SK-N-SH (cell line): Measurements from ENCODE around the gene PPM1B. TPM values are rescaled to one million over a fixed set of nuclear protein-coding genes. Genes with fewer than 3 reads are reported as not detected.

Experiments used
- CTCF ChIA-PET: fragments of 300-600, 350-600 bp; formaldehyde crosslinking; extraction: SDS; loops from one replicate; lab custom pipeline; 2021; lab: Yijun Ruan, JAX
- POLR2A ChIA-PET: fragments of 350-600 bp; sonication (Branson Sonifier 250); formaldehyde crosslinking; extraction: SDS; loops from one replicate; lab custom pipeline; 2020; ENCODE audit warnings: antibody characterized with exemption, inconsistent platforms; lab: Yijun Ruan, JAX
- DNase-seq: peaks from one replicate; pipeline ENCODE4 v3.0.0; 2012
- H2AFZ ChIP-seq: fragments of 200-600 bp; sonication (generic); 2 replicates; pipeline ENCODE4 v1.8.1; 2016; ENCODE audit warnings: antibody characterized with exemption, mild to moderate bottlenecking, low read depth
- H3F3A ChIP-seq: fragments of 200-600 bp; sonication (generic); replicated peaks from 2 replicates; pipeline ENCODE3; 2016; ENCODE audit warnings: antibody characterized with exemption, mild to moderate bottlenecking; ENCODE audit not compliant: insufficient read depth
- H3K27ac ChIP-seq, 2 experiments: fragments of 200-500 bp in 1 of 2; fragments of 200-600 bp in 1 of 2; sonication (Bioruptor generic) in 1 of 2; sonication (generic), shearing (Covaris generic) in 1 of 2; 2 replicates each; pipeline versions ENCODE4 v1.5.1 to v1.6.1; 2014 to 2016; ENCODE audit warnings: low read depth in 2 of 2, inconsistent platforms in 1 of 2, low read length in 1 of 2, mild to moderate bottlenecking in 1 of 2, mixed read lengths in 1 of 2
- H3K27me3 ChIP-seq: fragments of 200-600 bp; sonication (generic), shearing (Covaris generic); 2 replicates; pipeline ENCODE4 v1.6.1; 2016; ENCODE audit warnings: mixed run types; ENCODE audit not compliant: insufficient read depth
- H3K36me3 ChIP-seq, 2 experiments: fragments of 200-500 bp in 1 of 2; fragments of 200-600 bp in 1 of 2; sonication (Bioruptor generic) in 1 of 2; sonication (generic) in 1 of 2; replicated peaks in 1 of 2; 2 replicates each; pipeline versions ENCODE3 to v1.5.1; 2014 to 2016; ENCODE audit warnings: low read length in 1 of 2, mild to moderate bottlenecking in 1 of 2; ENCODE audit not compliant: insufficient read depth in 2 of 2, control insufficient read depth in 1 of 2
- H3K4me1 ChIP-seq, 2 experiments: fragments of 200-500 bp in 1 of 2; fragments of 200-600 bp in 1 of 2; sonication (Bioruptor generic) in 1 of 2; sonication (generic), shearing (Covaris generic) in 1 of 2; 2 replicates each; pipeline versions ENCODE4 v1.5.1 to v1.6.1; 2014 to 2016; ENCODE audit warnings: low read depth in 1 of 2, low read length in 1 of 2, mixed run types in 1 of 2; ENCODE audit not compliant: insufficient read depth in 2 of 2, control insufficient read depth in 1 of 2
- H3K4me2 ChIP-seq: fragments of 200-600 bp; sonication (generic), shearing (Covaris generic); 2 replicates; pipeline ENCODE4 v1.6.1; 2017; ENCODE audit warnings: mixed run types
- H3K4me3 ChIP-seq, 2 experiments: fragments of 200-500 bp in 1 of 2; fragments of 200-600 bp in 1 of 2; sonication (Bioruptor generic) in 1 of 2; sonication (generic), shearing (Covaris generic) in 1 of 2; 2 replicates each; pipeline versions ENCODE4 v1.5.1 to v1.8.1; 2014 to 2016; ENCODE audit warnings: low read depth in 2 of 2, inconsistent platforms in 1 of 2, low read length in 1 of 2, mild to moderate bottlenecking in 1 of 2, mixed read lengths in 1 of 2, moderate library complexity in 1 of 2
- H3K79me2 ChIP-seq: fragments of 200-600 bp; sonication (generic); 2 replicates; pipeline ENCODE4 v1.8.1; 2017; ENCODE audit warnings: mild to moderate bottlenecking; ENCODE audit not compliant: insufficient read depth
- H3K9ac ChIP-seq: fragments of 200-600 bp; sonication (generic); 2 replicates; pipeline ENCODE4 v1.6.1; 2017; ENCODE audit warnings: mixed run types
- H3K9me2 ChIP-seq: fragments of 200-600 bp; sonication (generic); 2 replicates; pipeline ENCODE4 v1.6.1; 2017; ENCODE audit warnings: mixed run types
- H3K9me3 ChIP-seq: fragments of 200-600 bp; sonication (generic); 2 replicates; pipeline ENCODE4 v1.6.1; 2017; ENCODE audit warnings: mixed run types, mild to moderate bottlenecking, moderate library complexity
- H4K20me1 ChIP-seq: fragments of 200-600 bp; sonication (generic); 2 replicates; pipeline ENCODE4 v1.6.1; 2017; ENCODE audit warnings: mild to moderate bottlenecking, mixed run types; ENCODE audit not compliant: insufficient read depth
- CHD2 ChIP-seq: fragments of 150-350 bp; IDR thresholded peaks from 2 replicates; pipeline ENCODE4 v1.6.1; 2018; ENCODE audit warnings: low read length; ENCODE audit not compliant: partially characterized antibody
- JUND ChIP-seq: IDR thresholded peaks from 2 replicates; pipeline ENCODE4 v1.4.0; 2012
- NFIC ChIP-seq: IDR thresholded peaks from 2 replicates; pipeline ENCODE4 v1.4.0; 2012; ENCODE audit warnings: borderline replicate concordance
- POLR2AphosphoS5 ChIP-seq: IDR thresholded peaks from 2 replicates; pipeline ENCODE4 v1.6.1; 2012; ENCODE audit warnings: low read depth, low read length
- RFX5 ChIP-seq: IDR thresholded peaks from 2 replicates; pipeline ENCODE4 v1.6.1; 2012; ENCODE audit warnings: mild to moderate bottlenecking, improper control_type of control experiment, low read length
- RXRA ChIP-seq: IDR thresholded peaks from 2 replicates; pipeline ENCODE4 v1.4.0; 2012; ENCODE audit warnings: low read depth, mild to moderate bottlenecking, borderline replicate concordance
- SIN3A ChIP-seq: IDR thresholded peaks from 2 replicates; pipeline ENCODE4 v1.6.1; 2012; ENCODE audit warnings: low read depth, mild to moderate bottlenecking, low read length, moderate library complexity, borderline replicate concordance
- WGBS: methylation state at CpG from one replicate; pipeline ENCODE4 v1.1.6; 2017; ENCODE audit warnings: low lambda C conversion rate; 5-methylcytosine and 5-hydroxymethylcytosine counted together
- polyA plus RNA-seq, 3 experiments: library from polyadenylated mRNA; depleted of rRNA; stranded (reverse); fragments of >200 nt; gene quantifications; 2 replicates each; pipeline ENCODE4 v1.2.3, GENCODE V29; 2012
- TF ChIP-seq, protein P1 (sequence below): fragments of 150-350 bp; IDR thresholded peaks from 2 replicates; pipeline ENCODE4 v1.6.1; 2016; ENCODE audit warnings: mild to moderate bottlenecking, low read depth, low read length
- TF ChIP-seq, protein P2 (sequence below): fragments of 150-350 bp; IDR thresholded peaks from 2 replicates; pipeline ENCODE4 v1.6.1; 2017; ENCODE audit warnings: antibody characterized with exemption, low read length, low read depth, borderline replicate concordance
- TF ChIP-seq, protein P3 (sequence below): IDR thresholded peaks from 2 replicates; pipeline ENCODE4 v1.4.0; 2012; ENCODE audit warnings: low read depth, borderline replicate concordance

Gene PPM1B
- polyA plus RNA-seq, 1 of the 3 experiments (the other 2 are of a cell fraction), result 16.2 TPM

DNA sequence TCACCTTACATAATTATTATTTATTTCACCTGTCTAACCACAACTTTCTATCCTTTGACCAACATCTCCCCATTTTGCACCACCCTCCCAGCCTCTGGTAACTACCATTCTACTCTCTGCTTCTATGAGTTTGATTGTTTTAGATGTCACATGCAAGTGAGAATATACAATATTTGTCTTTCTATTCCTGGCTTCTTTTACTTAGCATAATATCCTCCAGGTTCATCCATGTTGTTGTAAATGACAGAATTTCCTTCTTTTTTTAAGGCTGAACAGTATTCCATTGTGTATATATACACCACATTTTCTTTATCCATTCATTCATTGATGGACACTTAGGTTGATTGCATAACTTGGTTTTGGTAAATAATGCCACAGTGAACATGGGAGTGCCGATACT, 24.0 kb downstream of the PPM1B start:
- Histone ChIP-seq H3K4me3 (no peak overlapping the region), H3F3A (no peaks in the 10 kb centered on the region), H2AFZ (no peak overlapping the region), H3K9me3 (no peaks in the 10 kb centered on the region), H3K4me2 (no peak overlapping the region), H3K79me2 (peaks cover 93% of the 10 kb centered on the region), H3K36me3 (no peaks in the 10 kb centered on the region), H3K27ac (no peak overlapping the region), H3K9ac (no peak overlapping the region), H3K4me1 (no peaks in the 10 kb centered on the region), H3K27me3 (no peaks in the 10 kb centered on the region), H4K20me1 (peaks cover 4% of the 10 kb centered on the region), H3K9me2 (no peaks in the 10 kb centered on the region)
- TF ChIP-seq, protein P1, sequence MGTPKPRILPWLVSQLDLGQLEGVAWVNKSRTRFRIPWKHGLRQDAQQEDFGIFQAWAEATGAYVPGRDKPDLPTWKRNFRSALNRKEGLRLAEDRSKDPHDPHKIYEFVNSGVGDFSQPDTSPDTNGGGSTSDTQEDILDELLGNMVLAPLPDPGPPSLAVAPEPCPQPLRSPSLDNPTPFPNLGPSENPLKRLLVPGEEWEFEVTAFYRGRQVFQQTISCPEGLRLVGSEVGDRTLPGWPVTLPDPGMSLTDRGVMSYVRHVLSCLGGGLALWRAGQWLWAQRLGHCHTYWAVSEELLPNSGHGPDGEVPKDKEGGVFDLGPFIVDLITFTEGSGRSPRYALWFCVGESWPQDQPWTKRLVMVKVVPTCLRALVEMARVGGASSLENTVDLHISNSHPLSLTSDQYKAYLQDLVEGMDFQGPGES, result no peak
- TF ChIP-seq, protein P2, sequence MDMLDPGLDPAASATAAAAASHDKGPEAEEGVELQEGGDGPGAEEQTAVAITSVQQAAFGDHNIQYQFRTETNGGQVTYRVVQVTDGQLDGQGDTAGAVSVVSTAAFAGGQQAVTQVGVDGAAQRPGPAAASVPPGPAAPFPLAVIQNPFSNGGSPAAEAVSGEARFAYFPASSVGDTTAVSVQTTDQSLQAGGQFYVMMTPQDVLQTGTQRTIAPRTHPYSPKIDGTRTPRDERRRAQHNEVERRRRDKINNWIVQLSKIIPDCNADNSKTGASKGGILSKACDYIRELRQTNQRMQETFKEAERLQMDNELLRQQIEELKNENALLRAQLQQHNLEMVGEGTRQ, result no peak
- TF ChIP-seq, protein P3, sequence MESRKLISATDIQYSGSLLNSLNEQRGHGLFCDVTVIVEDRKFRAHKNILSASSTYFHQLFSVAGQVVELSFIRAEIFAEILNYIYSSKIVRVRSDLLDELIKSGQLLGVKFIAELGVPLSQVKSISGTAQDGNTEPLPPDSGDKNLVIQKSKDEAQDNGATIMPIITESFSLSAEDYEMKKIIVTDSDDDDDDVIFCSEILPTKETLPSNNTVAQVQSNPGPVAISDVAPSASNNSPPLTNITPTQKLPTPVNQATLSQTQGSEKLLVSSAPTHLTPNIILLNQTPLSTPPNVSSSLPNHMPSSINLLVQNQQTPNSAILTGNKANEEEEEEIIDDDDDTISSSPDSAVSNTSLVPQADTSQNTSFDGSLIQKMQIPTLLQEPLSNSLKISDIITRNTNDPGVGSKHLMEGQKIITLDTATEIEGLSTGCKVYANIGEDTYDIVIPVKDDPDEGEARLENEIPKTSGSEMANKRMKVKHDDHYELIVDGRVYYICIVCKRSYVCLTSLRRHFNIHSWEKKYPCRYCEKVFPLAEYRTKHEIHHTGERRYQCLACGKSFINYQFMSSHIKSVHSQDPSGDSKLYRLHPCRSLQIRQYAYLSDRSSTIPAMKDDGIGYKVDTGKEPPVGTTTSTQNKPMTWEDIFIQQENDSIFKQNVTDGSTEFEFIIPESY, result no peak
- TF ChIP-seq SIN3A (no peak), NFIC (no peak)
- 96% methylated on average over 1 of the region's 1 CpG for WGBS
- ChIA-PET POLR2A (no interaction called here), CTCF (interaction anchor here (0.6 kb wide), 1 partner anchor 763 kb away, joined by 3 read pairs; no protein-coding TSS in a partner anchor)
- no peak for DNase-seq

DNA sequence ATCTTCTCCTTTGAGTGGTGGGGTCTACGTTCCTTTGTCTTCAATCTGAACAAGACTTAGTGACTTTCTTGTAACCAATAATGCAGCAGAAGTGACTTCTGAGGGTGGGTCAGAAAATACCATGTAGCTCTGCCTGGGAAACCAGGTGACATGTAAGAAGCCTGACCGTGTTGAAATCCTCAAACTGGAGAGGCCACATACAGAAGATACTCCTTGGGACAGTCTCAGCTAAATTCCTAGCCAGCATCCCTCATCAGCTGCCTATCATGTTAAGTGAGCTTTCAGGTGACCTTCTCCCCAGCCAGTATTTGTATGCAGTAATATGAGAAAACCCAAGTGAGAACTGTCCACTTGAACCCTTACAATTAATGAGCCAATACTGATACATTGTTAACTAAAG, 27.0 kb downstream of the PPM1B start:
- peaks cover 89% of the 10 kb centered on the region for H3K79me2 ChIP-seq
- H3K4me1 ChIP-seq, result no peaks in the 10 kb centered on the region; a peak in 1 of 4 replicates
- ChIA-PET CTCF (no interaction called here), POLR2A (no interaction called here)
- no peak overlapping the region for H2AFZ ChIP-seq
- H4K20me1 ChIP-seq, result no peaks in the 10 kb centered on the region; the same call in 1 of the 2 replicates
- 98% methylated on average over 2 of the region's 2 CpGs for WGBS
- no peak for DNase-seq
- H3K4me2 ChIP-seq, result no peak overlapping the region
- no peak overlapping the region for H3K4me3 ChIP-seq
- no peak overlapping the region for H3K27ac ChIP-seq
- no peak overlapping the region for H3K9ac ChIP-seq
- TF ChIP-seq JUND (no peak), RXRA (no peak), RFX5 (no peak), POLR2AphosphoS5 (no peak), NFIC (no peak), CHD2 (no peak)
- H3K9me3 ChIP-seq, result no peaks in the 10 kb centered on the region
- H3K9me2 ChIP-seq, result no peaks in the 10 kb centered on the region
- H3F3A ChIP-seq, result no peaks in the 10 kb centered on the region
- H3K36me3 ChIP-seq, result no peaks in the 10 kb centered on the region
- H3K27me3 ChIP-seq, result no peaks in the 10 kb centered on the region
